GM03348 (cell line): Measurements from ENCODE around the gene KDM5B.
"Not testable (repeated sequence)": the region's sequence is repeated elsewhere in the genome, so short reads cannot be mapped to it uniquely, and the experiment has no call there.

ENCODE experiments used
- DNase-seq: peaks from one replicate; pipeline ENCODE4 v3.0.0; 2012; ENCODE audit warnings: low spot score

Gene KDM5B

GRCh38 chr1:202807926-202808757, at the start of gene KDM5B:
TSS of gene KDM5B (minus strand) at chr1:202808421. CDS start at chr1:202808305, 116 bp downstream.
- DNase-seq, result peak; percentile 87

GRCh38 chr1:202857136-202857610, 49.0 kb upstream of the KDM5B start:
- DNase-seq, result no peak

- DNase-seq, result no peak
Observed at GRCh38 chr1:202856014-202856413, 47.8 kb upstream of the KDM5B start.

- DNase-seq, result no peak
Observed at GRCh38 chr1:202854787-202855186, 46.6 kb upstream of the KDM5B start.

GRCh38 chr1:202852163-202852904, 44.1 kb upstream of the KDM5B start:
- peak; percentile 48 for DNase-seq

GRCh38 chr1:202850593-202851362, 42.6 kb upstream of the KDM5B start:
- no peak for DNase-seq

GRCh38 chr1:202848191-202848542, 39.9 kb upstream of the KDM5B start:
- no peak for DNase-seq

- DNase-seq, result peak; percentile 43
Observed at GRCh38 chr1:202844935-202845334, 36.7 kb upstream of the KDM5B start.

- no peak for DNase-seq
Observed at GRCh38 chr1:202844259-202844658, 36.0 kb upstream of the KDM5B start.

GRCh38 chr1:202843081-202843480, 34.9 kb upstream of the KDM5B start:
- no peak for DNase-seq

GRCh38 chr1:202837746-202838262, 29.6 kb upstream of the KDM5B start:
- no peak for DNase-seq

- no peak for DNase-seq
Observed at GRCh38 chr1:202836623-202837403, 28.6 kb upstream of the KDM5B start.

GRCh38 chr1:202835548-202836072, 27.4 kb upstream of the KDM5B start:
- peak; percentile 16 for DNase-seq

- DNase-seq, result no peak
Observed at GRCh38 chr1:202834771-202835547, 26.7 kb upstream of the KDM5B start.

- no peak for DNase-seq
Observed at GRCh38 chr1:202831906-202832305, 23.7 kb upstream of the KDM5B start.

GRCh38 chr1:202829223-202829622, 21.0 kb upstream of the KDM5B start:
- not testable (repeated sequence) for DNase-seq

GRCh38 chr1:202825748-202826147, 17.5 kb upstream of the KDM5B start:
- no peak for DNase-seq

GRCh38 chr1:202821467-202821866, 13.2 kb upstream of the KDM5B start:
- DNase-seq, result peak; percentile 54

GRCh38 chr1:202818819-202819218, 10.6 kb upstream of the KDM5B start:
- DNase-seq, result no peak

GRCh38 chr1:202815120-202815519, 6.9 kb upstream of the KDM5B start:
- DNase-seq, result no peak
